ENCODE measurements around the gene NEURL3.
A peak's percentile ranks its signal among the peaks of the same experiment; 100 is the strongest.

The NEURL3 gene

GRCh38 chr2:96539215-96539920 lies 34.2 kb upstream of the NEURL3 start:
- DNase-seq = peak; percentile 50

GRCh38 chr2:96538487-96539214 lies 33.5 kb upstream of the NEURL3 start:
- DNase-seq = peak; percentile 89

- peak; percentile 39 for DNase-seq
Observed at GRCh38 chr2:96537734-96538486, 32.8 kb upstream of the NEURL3 start.

- peak; percentile 88 for DNase-seq
Observed at GRCh38 chr2:96537066-96537733, 32.0 kb upstream of the NEURL3 start.

- DNase-seq = peak; percentile 93
Observed at GRCh38 chr2:96536445-96537065, 31.4 kb upstream of the NEURL3 start, which contains the start of gene ARID5A. ARID5A (plus strand) TSS chr2:96536752; CDS start chr2:96536827, 75 bp downstream.

GRCh38 chr2:96535331-96535730 lies 30.2 kb upstream of the NEURL3 start:
- DNase-seq = no peak

GRCh38 chr2:96534701-96535181 lies 29.6 kb upstream of the NEURL3 start:
- DNase-seq = no peak

- no peak for DNase-seq
Observed at GRCh38 chr2:96534141-96534540, 29.0 kb upstream of the NEURL3 start.

- no peak for DNase-seq
Observed at GRCh38 chr2:96533292-96534073, 28.3 kb upstream of the NEURL3 start.

GRCh38 chr2:96532641-96533291 lies 27.6 kb upstream of the NEURL3 start:
- no peak for DNase-seq

GRCh38 chr2:96531872-96532505 lies 26.8 kb upstream of the NEURL3 start:
- peak; percentile 88 for DNase-seq

GRCh38 chr2:96531366-96531765 lies 26.2 kb upstream of the NEURL3 start:
- DNase-seq = no peak

GRCh38 chr2:96530474-96531357 lies 25.6 kb upstream of the NEURL3 start:
- DNase-seq = no peak

GRCh38 chr2:96530144-96530430 lies 24.9 kb upstream of the NEURL3 start:
- no peak for DNase-seq

- no peak for DNase-seq
Observed at GRCh38 chr2:96529376-96530143, 24.4 kb upstream of the NEURL3 start.

GRCh38 chr2:96528700-96529375 lies 23.7 kb upstream of the NEURL3 start:
- no peak for DNase-seq

- peak; percentile 77 for DNase-seq
Observed at GRCh38 chr2:96528006-96528699, 23.0 kb upstream of the NEURL3 start.

All from stimulated activated naive CD4-positive, alpha-beta T cell treated with Interleukin-2 at 50 U/mL for 16 hours (primary cell).